ENCODE measurements around the gene LPGAT1. TPM values are rescaled to one million over a fixed set of nuclear protein-coding genes. Genes with fewer than 3 reads are reported as not detected.

The LPGAT1 gene
- total RNA-seq, 1 experiment from 2014 or later = 46.0 TPM

- Histone ChIP-seq H3K27me3 (ENCODE audit: insufficient read depth, low read depth) (no peaks in the 10 kb centered on the region), H3K9me2 (ENCODE audit: insufficient read depth) (no peaks in the 10 kb centered on the region), H3K79me2 (ENCODE audit: low read depth) (no peaks in the 10 kb centered on the region), H3K4me2 (no peak overlapping the region), H2AFZ (no peak overlapping the region), H4K20me1 (ENCODE audit: insufficient read depth) (peaks cover 3% of the 10 kb centered on the region; the same call in 1 of the 2 replicates), H3F3A (ENCODE audit: insufficient read depth, low read depth) (no peaks in the 10 kb centered on the region; the same call in none of the 2 replicates), H3K27ac (no peak overlapping the region), H3K4me3 (no peak overlapping the region), H3K4me1 (replicated peaks; ENCODE audit: insufficient read depth) (no peaks in the 10 kb centered on the region), H3K9me3 (ENCODE audit: insufficient read depth, low read depth) (no peaks in the 10 kb centered on the region), H3K36me3 (ENCODE audit: low read depth) (no peaks in the 10 kb centered on the region; the same call in 1 of the 2 replicates)
- CTCF ChIA-PET = no interaction called here
- intact Hi-C loops (cut with micrococcal nuclease; ENCODE audit: unreplicated experiment) = loop anchor here (2.0 kb wide), 1 partner anchor 15 kb away; no protein-coding TSS in a partner anchor
- TF ChIP-seq EZH2 (IDR thresholded peaks at IDR 0.05; ENCODE audit: low read depth) = no peak
- TF ChIP-seq CTCF (conservative IDR thresholded peaks at IDR 0.05) = no peak
- no peak for DNase-seq
- BruUV-seq (replicated peaks) = no TSS peak
- POLR2A ChIA-PET (ENCODE audit: unreplicated experiment) = no interaction called here
These were observed 18.7 kb downstream of the LPGAT1 start for GRCh38 chr1:211811848-211812247.

DNA sequence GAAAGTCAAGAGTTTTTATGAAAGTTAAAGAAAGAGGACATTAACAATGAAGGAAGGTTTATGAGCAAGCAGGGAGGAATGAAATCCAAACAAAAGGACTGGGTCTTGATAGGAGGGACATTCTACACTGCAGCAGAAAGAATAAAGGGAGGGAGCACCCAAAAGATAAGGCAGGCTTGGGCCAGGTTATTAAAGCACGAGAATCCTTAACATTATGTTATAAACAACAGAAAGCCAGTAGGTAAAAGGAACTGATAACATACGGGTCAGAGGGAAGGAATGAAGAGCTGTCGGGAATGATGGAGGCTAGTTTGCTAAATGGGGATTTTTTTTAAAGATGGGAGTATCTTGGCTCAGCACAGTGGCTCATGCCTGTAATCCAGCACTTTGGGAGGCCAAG, 19.4 kb downstream of the LPGAT1 start:
- no peaks in the 10 kb centered on the region for H3K27me3 ChIP-seq (ENCODE audit: insufficient read depth, low read depth)
- H4K20me1 ChIP-seq (ENCODE audit: insufficient read depth) = peaks cover 3% of the 10 kb centered on the region; the same call in 1 of the 2 replicates
- peaks cover under 1% of the 10 kb centered on the region for H3K36me3 ChIP-seq (ENCODE audit: low read depth)
- H3K4me3 ChIP-seq = no peak overlapping the region
- TF ChIP-seq EZH2 (IDR thresholded peaks at IDR 0.05; ENCODE audit: low read depth) (no peak), CTCF (conservative IDR thresholded peaks at IDR 0.05) (no peak)
- H2AFZ ChIP-seq = no peak overlapping the region
- POLR2A ChIA-PET (ENCODE audit: unreplicated experiment) = no interaction called here
- H3K4me2 ChIP-seq = no peak overlapping the region
- H3K9me2 ChIP-seq (ENCODE audit: insufficient read depth) = no peaks in the 10 kb centered on the region
- H3K27ac ChIP-seq = no peak overlapping the region
- H3K4me1 ChIP-seq (replicated peaks; ENCODE audit: insufficient read depth) = no peaks in the 10 kb centered on the region
- H3K9me3 ChIP-seq (ENCODE audit: insufficient read depth, low read depth) = no peaks in the 10 kb centered on the region
- BruUV-seq (replicated peaks) = no TSS peak
- CTCF ChIA-PET = no interaction called here
- intact Hi-C loops (cut with micrococcal nuclease; ENCODE audit: unreplicated experiment) = no loop called here
- no peak for DNase-seq
- no peaks in the 10 kb centered on the region for H3K79me2 ChIP-seq (ENCODE audit: low read depth)
- no peaks in the 10 kb centered on the region; the same call in none of the 2 replicates for H3F3A ChIP-seq (ENCODE audit: insufficient read depth, low read depth)

DNA sequence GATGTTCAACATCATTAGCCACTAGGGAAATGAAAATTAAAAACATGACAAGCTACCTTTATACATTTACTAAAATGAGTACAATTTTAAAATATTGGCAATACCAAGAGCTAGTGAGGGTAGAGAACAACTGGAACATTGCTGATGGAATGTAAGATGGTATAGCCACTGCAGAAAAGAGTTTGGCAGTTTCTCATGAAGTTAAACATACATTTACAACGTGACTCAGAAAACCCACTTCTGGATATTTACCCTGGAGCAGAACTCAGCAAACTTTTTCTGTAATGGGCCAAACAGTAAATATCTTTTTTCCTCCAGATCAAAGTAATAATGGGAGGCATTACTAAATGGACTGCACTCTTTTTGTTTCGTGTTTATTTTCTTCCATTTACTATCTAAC, 22.1 kb downstream of the LPGAT1 start:
- Histone ChIP-seq H3K4me3 (no peak overlapping the region), H3K9me2 (ENCODE audit: insufficient read depth) (no peaks in the 10 kb centered on the region), H3K79me2 (ENCODE audit: low read depth) (no peaks in the 10 kb centered on the region), H3K27me3 (ENCODE audit: insufficient read depth, low read depth) (no peaks in the 10 kb centered on the region), H4K20me1 (ENCODE audit: insufficient read depth) (peaks cover 3% of the 10 kb centered on the region; the same call in 1 of the 2 replicates), H3F3A (ENCODE audit: insufficient read depth, low read depth) (no peaks in the 10 kb centered on the region; the same call in 1 of the 2 replicates), H3K36me3 (ENCODE audit: low read depth) (peaks cover 8% of the 10 kb centered on the region), H3K4me2 (no peak overlapping the region), H2AFZ (no peak overlapping the region), H3K9me3 (ENCODE audit: insufficient read depth, low read depth) (no peaks in the 10 kb centered on the region), H3K4me1 (replicated peaks; ENCODE audit: insufficient read depth) (no peaks in the 10 kb centered on the region), H3K27ac (no peak overlapping the region)
- ChIA-PET CTCF (no interaction called here), POLR2A (ENCODE audit: unreplicated experiment) (interaction anchor here (0.6 kb wide), 1 partner anchor 226 kb away, joined by 6 read pairs; no protein-coding TSS in a partner anchor)
- DNase-seq = no peak
- BruUV-seq (replicated peaks) = no TSS peak
- intact Hi-C loops (cut with micrococcal nuclease; ENCODE audit: unreplicated experiment) = no loop called here
- TF ChIP-seq CTCF (conservative IDR thresholded peaks at IDR 0.05) = no peak
- no peak for TF ChIP-seq EZH2 (IDR thresholded peaks at IDR 0.05; ENCODE audit: low read depth)

All from PC-9 (cell line).